ENCODE results near the gene TNNI2.

The TNNI2 gene

GRCh38 chr11:1834779-1835670 is 3.8 kb upstream of the TNNI2 start, which contains the start of gene SYT8:
TSS of gene SYT8 (plus strand) at chr11:1834990. CDS start at chr11:1835106, 116 bp downstream.
- no peaks in the 10 kb centered on the region for H3K9me3 ChIP-seq (ENCODE audit: insufficient read depth, low read length, severe bottlenecking)
- H2AFZ ChIP-seq (ENCODE audit: low read depth, low read length), result no peak within 1 kb of the TSS
- H4K20me1 ChIP-seq (ENCODE audit: insufficient read depth, low read length), result no peaks in the 10 kb centered on the region
- TF ChIP-seq CTCF (IDR thresholded peaks at IDR 0.05; ENCODE audit: borderline replicate concordance, extremely low read depth, low read length, poor library complexity, severe bottlenecking) (no peak), EZH2 (IDR thresholded peaks at IDR 0.05; ENCODE audit: borderline replicate concordance, low read depth, low read length, severe bottlenecking) (no peak)
- no peaks in the 10 kb centered on the region for H3K36me3 ChIP-seq (ENCODE audit: insufficient read depth, low read length)
- DNase-seq (no peak), ATAC-seq (ENCODE audit: insufficient read depth, low read depth) (no peak)
- H3K27ac ChIP-seq (ENCODE audit: low read length), result no peak within 1 kb of the TSS
- no peak within 1 kb of the TSS for H3K9ac ChIP-seq (ENCODE audit: low read depth, low read length)
- H3K4me2 ChIP-seq (ENCODE audit: insufficient read depth, low read length), result no peak within 1 kb of the TSS
- H3K4me1 ChIP-seq (ENCODE audit: insufficient read depth, low read length), result peaks cover 17% of the 10 kb centered on the region
- no peaks in the 10 kb centered on the region for H3K79me2 ChIP-seq (ENCODE audit: insufficient read depth, low read length)
- no peak within 1 kb of the TSS for H3K4me3 ChIP-seq (ENCODE audit: low read depth in 1 of 2, low read length in 2 of 2)
- no peaks in the 10 kb centered on the region for H3K27me3 ChIP-seq (ENCODE audit: insufficient read depth, low read length, poor library complexity)

- H3K27ac ChIP-seq (ENCODE audit: low read length), result no peak overlapping the region
- no peaks in the 10 kb centered on the region for H3K27me3 ChIP-seq (ENCODE audit: insufficient read depth, low read length, poor library complexity)
- peaks cover 12% of the 10 kb centered on the region for H3K4me1 ChIP-seq (ENCODE audit: insufficient read depth, low read length)
- no peaks in the 10 kb centered on the region for H3K9me3 ChIP-seq (ENCODE audit: insufficient read depth, low read length, severe bottlenecking)
- H2AFZ ChIP-seq (ENCODE audit: low read depth, low read length), result no peak overlapping the region
- no peak for DNase-seq
- no peak overlapping the region for H3K9ac ChIP-seq (ENCODE audit: low read depth, low read length)
- no peak overlapping the region for H3K4me3 ChIP-seq (ENCODE audit: low read depth in 1 of 2, low read length in 2 of 2)
- H3K36me3 ChIP-seq (ENCODE audit: insufficient read depth, low read length), result no peaks in the 10 kb centered on the region
- H3K4me2 ChIP-seq (ENCODE audit: insufficient read depth, low read length), result no peak overlapping the region
- no peaks in the 10 kb centered on the region for H4K20me1 ChIP-seq (ENCODE audit: insufficient read depth, low read length)
- ATAC-seq (ENCODE audit: insufficient read depth, low read depth), result no peak
- H3K79me2 ChIP-seq (ENCODE audit: insufficient read depth, low read length), result no peaks in the 10 kb centered on the region
- TF ChIP-seq CTCF (IDR thresholded peaks at IDR 0.05; ENCODE audit: borderline replicate concordance, extremely low read depth, low read length, poor library complexity, severe bottlenecking) (no peak), EZH2 (IDR thresholded peaks at IDR 0.05; ENCODE audit: borderline replicate concordance, low read depth, low read length, severe bottlenecking) (no peak)
Observed at GRCh38 chr11:1835671-1836010, 3.1 kb upstream of the TNNI2 start.

GRCh38 chr11:1836011-1836945 is 2.5 kb upstream of the TNNI2 start:
- Histone ChIP-seq H3K9ac (ENCODE audit: low read depth, low read length) (no peak overlapping the region), H3K36me3 (ENCODE audit: insufficient read depth, low read length) (no peaks in the 10 kb centered on the region), H3K27ac (ENCODE audit: low read length) (no peak overlapping the region), H3K27me3 (ENCODE audit: insufficient read depth, low read length, poor library complexity) (no peaks in the 10 kb centered on the region), H3K4me2 (ENCODE audit: insufficient read depth, low read length) (no peak overlapping the region), H4K20me1 (ENCODE audit: insufficient read depth, low read length) (no peaks in the 10 kb centered on the region), H3K4me3 (ENCODE audit: low read depth in 1 of 2, low read length in 2 of 2) (no peak overlapping the region), H3K4me1 (ENCODE audit: insufficient read depth, low read length) (peaks cover 12% of the 10 kb centered on the region), H3K79me2 (ENCODE audit: insufficient read depth, low read length) (no peaks in the 10 kb centered on the region), H3K9me3 (ENCODE audit: insufficient read depth, low read length, severe bottlenecking) (no peaks in the 10 kb centered on the region), H2AFZ (ENCODE audit: low read depth, low read length) (no peak overlapping the region)
- ATAC-seq (ENCODE audit: insufficient read depth, low read depth), result no peak
- TF ChIP-seq CTCF (IDR thresholded peaks at IDR 0.05; ENCODE audit: borderline replicate concordance, extremely low read depth, low read length, poor library complexity, severe bottlenecking), result no peak
- TF ChIP-seq EZH2 (IDR thresholded peaks at IDR 0.05; ENCODE audit: borderline replicate concordance, low read depth, low read length, severe bottlenecking), result no peak
- no peak for DNase-seq

Data from DND-41 (cell line).